Measurements from ENCODE around the gene MRM1. TPM values are rescaled to one million over a fixed set of nuclear protein-coding genes. Genes with fewer than 3 reads are reported as not detected.
A peak's percentile ranks its signal among the peaks of the same experiment; 100 is the strongest.

Gene MRM1
- total RNA-seq, 1 donor from 2014 or later = 5.4 TPM

GRCh38 chr17:36627101-36627500 lies 25.7 kb downstream of the MRM1 start:
- H3K27me3 Mint-ChIP-seq (ENCODE audit: low read depth) = peaks cover 22% of the 10 kb centered on the region
- DNase-seq (ENCODE audit: low spot score in 2 of 2, unreplicated experiment in 2 of 2) = no peak
- H3K27ac Mint-ChIP-seq = no peak overlapping the region
- no peak for TF ChIP-seq CTCF (IDR thresholded peaks at IDR 0.05; ENCODE audit: unreplicated experiment)
- no peak overlapping the region for H3K4me3 Mint-ChIP-seq
- H3K36me3 Mint-ChIP-seq = no peaks in the 10 kb centered on the region
- H3K9me3 Mint-ChIP-seq = no peaks in the 10 kb centered on the region
- peaks cover 6% of the 10 kb centered on the region for H3K4me1 Mint-ChIP-seq

GRCh38 chr17:36628576-36628975 lies 27.2 kb downstream of the MRM1 start:
- H3K27me3 Mint-ChIP-seq (ENCODE audit: low read depth) = peaks cover 37% of the 10 kb centered on the region
- H3K9me3 Mint-ChIP-seq = no peaks in the 10 kb centered on the region

DNA sequence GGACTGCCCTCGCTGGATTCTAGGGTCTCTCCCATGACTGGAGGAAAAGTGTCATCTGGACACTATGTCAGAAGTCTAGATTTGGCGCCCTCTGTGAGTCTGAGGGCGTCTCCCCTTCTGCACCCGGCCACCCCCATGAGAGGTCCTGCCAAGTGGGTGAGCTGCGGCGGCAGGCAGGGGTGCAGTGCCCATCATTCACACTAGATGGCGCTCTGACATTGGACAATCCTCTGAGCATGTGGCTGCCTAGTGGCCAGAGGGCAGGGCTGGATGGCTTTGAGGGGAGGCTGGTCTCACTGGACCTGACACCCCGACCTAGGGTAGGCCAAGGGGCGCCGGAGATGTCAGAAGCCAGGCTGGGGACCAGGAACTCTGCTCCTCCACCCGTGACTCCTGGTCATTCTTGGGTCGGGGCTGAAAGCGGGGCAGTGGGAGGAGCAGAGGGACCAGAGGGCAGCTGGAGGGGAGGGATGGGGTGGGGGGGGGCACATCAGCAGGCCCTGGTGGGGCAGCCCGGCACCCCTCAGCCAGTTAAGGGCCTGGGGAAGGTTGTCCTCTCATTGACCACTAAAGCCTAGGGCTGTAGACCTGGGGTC lies 28.0 kb downstream of the MRM1 start:
- TF ChIP-seq CTCF (IDR thresholded peaks at IDR 0.05; ENCODE audit: unreplicated experiment) = peak; percentile 97
- Mint-ChIP-seq H3K4me1 (peaks cover 24% of the 10 kb centered on the region), H3K36me3 (no peaks in the 10 kb centered on the region)

More at GRCh38 chr17:36628576-36628975, 27.2 kb downstream of the MRM1 start:
- Mint-ChIP-seq H3K27ac (no peak overlapping the region), H3K4me1 (peaks cover 16% of the 10 kb centered on the region), H3K4me3 (no peak overlapping the region), H3K36me3 (no peaks in the 10 kb centered on the region)
- no peak for TF ChIP-seq CTCF (IDR thresholded peaks at IDR 0.05; ENCODE audit: unreplicated experiment)
- no peak for DNase-seq (ENCODE audit: low spot score in 2 of 2, unreplicated experiment in 2 of 2)

GRCh38 chr17:36629970-36630502 lies 28.7 kb downstream of the MRM1 start:
- H3K4me1 Mint-ChIP-seq = peaks cover 26% of the 10 kb centered on the region
- DNase-seq (ENCODE audit: low spot score in 2 of 2, unreplicated experiment in 2 of 2) = no peak
- H3K9me3 Mint-ChIP-seq = no peaks in the 10 kb centered on the region
- H3K27me3 Mint-ChIP-seq (ENCODE audit: low read depth) = peaks cover 52% of the 10 kb centered on the region
- no peak for TF ChIP-seq CTCF (IDR thresholded peaks at IDR 0.05; ENCODE audit: unreplicated experiment)
- H3K27ac Mint-ChIP-seq = no peak overlapping the region
- no peaks in the 10 kb centered on the region for H3K36me3 Mint-ChIP-seq
- no peak overlapping the region for H3K4me3 Mint-ChIP-seq

More for the DNA sequence above, 28.0 kb downstream of the MRM1 start:
- Mint-ChIP-seq H3K27me3 (ENCODE audit: low read depth) (peaks cover 45% of the 10 kb centered on the region), H3K4me3 (no peak overlapping the region), H3K27ac (no peak overlapping the region), H3K9me3 (no peaks in the 10 kb centered on the region)
- DNase-seq (ENCODE audit: low spot score in 2 of 2, unreplicated experiment in 2 of 2) = peak; percentile 52 to 92

DNA sequence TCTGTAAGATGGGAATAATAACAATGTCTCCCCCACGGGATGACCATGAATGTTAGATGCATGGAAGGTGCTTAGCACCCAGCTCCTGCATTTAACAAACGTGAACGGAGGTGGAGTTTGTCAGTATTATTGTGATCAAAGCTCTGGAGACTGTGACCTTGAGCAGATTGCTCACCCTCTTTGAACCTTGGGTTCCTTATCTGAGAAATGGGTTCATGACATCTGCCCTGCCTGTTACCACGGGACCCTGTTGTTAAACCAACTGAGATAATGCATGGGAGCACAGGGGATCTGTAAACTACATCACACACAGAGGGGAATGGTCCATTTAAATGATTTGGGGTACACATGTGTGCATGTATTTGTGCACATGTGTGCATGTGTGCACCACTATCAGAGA lies 29.6 kb downstream of the MRM1 start:
- H3K27ac Mint-ChIP-seq = no peak overlapping the region
- no peak for DNase-seq (ENCODE audit: low spot score in 2 of 2, unreplicated experiment in 2 of 2)
- no peak for TF ChIP-seq CTCF (IDR thresholded peaks at IDR 0.05; ENCODE audit: unreplicated experiment)
- no peaks in the 10 kb centered on the region for H3K9me3 Mint-ChIP-seq
- peaks cover 26% of the 10 kb centered on the region for H3K4me1 Mint-ChIP-seq
- no peaks in the 10 kb centered on the region for H3K36me3 Mint-ChIP-seq
- H3K27me3 Mint-ChIP-seq (ENCODE audit: low read depth) = peaks cover 57% of the 10 kb centered on the region
- no peak overlapping the region for H3K4me3 Mint-ChIP-seq

All from mesothelial cell of epicardium (in vitro differentiated cells).